ENCODE measurements around the gene BACE1-AS.

Gene BACE1-AS

GRCh38 chr11:117327567-117328374, 36.6 kb downstream of the BACE1-AS start, which contains the start of gene CEP164:
CEP164 (plus strand) TSS chr11:117327854; CDS start chr11:117338587, 10,733 bp downstream.
- DNase-seq = peak; percentile 98

- DNase-seq = peak; percentile 59
These were observed 37.3 kb downstream of the BACE1-AS start for GRCh38 chr11:117328375-117329010.

GRCh38 chr11:117332843-117333242, 41.7 kb downstream of the BACE1-AS start:
- no peak for DNase-seq

GRCh38 chr11:117333917-117334316, 42.8 kb downstream of the BACE1-AS start:
- no peak for DNase-seq

- DNase-seq = no peak
These were observed 43.8 kb downstream of the BACE1-AS start for GRCh38 chr11:117334896-117335295.

- DNase-seq = no peak
These were observed 44.3 kb downstream of the BACE1-AS start for GRCh38 chr11:117335399-117335798.

GRCh38 chr11:117337076-117337475, 45.9 kb downstream of the BACE1-AS start:
- no peak for DNase-seq

Measured in DMS79 treated with DMSO at 0.1 percent for 48 hours (cell line).